Endothelial cell (in vitro differentiated cells): ENCODE data around the gene BCL2. TPM values are rescaled to one million over a fixed set of nuclear protein-coding genes. Genes with fewer than 3 reads are reported as not detected.

ENCODE experiments used
- DNase-seq: peaks from one replicate; pipeline ENCODE4 v3.0.0; 2021; ENCODE audit warnings: low spot score
- H3K27ac Mint-ChIP-seq: one replicate; pipeline ENCODE4 v1.8.0; 2021; ENCODE audit warnings: mixed read lengths, inconsistent platforms; ENCODE audit not compliant: unreplicated experiment
- H3K27me3 Mint-ChIP-seq: one replicate; pipeline ENCODE4 v1.8.0; 2021; ENCODE audit warnings: mild to moderate bottlenecking, moderate library complexity, mixed read lengths, inconsistent platforms; ENCODE audit not compliant: unreplicated experiment
- H3K36me3 Mint-ChIP-seq: one replicate; pipeline ENCODE4 v1.8.0; 2021; ENCODE audit warnings: mild to moderate bottlenecking, low read depth, mixed read lengths, inconsistent platforms; ENCODE audit not compliant: unreplicated experiment
- H3K4me1 Mint-ChIP-seq: one replicate; pipeline ENCODE4 v1.8.0; 2021; ENCODE audit warnings: mild to moderate bottlenecking, mixed read lengths, inconsistent platforms; ENCODE audit not compliant: unreplicated experiment
- H3K4me3 Mint-ChIP-seq: one replicate; pipeline ENCODE4 v1.8.0; 2021; ENCODE audit warnings: mild to moderate bottlenecking, mixed read lengths, inconsistent platforms; ENCODE audit not compliant: unreplicated experiment
- H3K9me3 Mint-ChIP-seq: one replicate; pipeline ENCODE4 v1.8.0; 2021; ENCODE audit warnings: mixed read lengths, inconsistent platforms; ENCODE audit not compliant: unreplicated experiment
- total RNA-seq: library from RNA; stranded (reverse); fragmentation: NEBNext Ultra II Directional; extraction: Animal tissue kit (Norgen Biotek cat#: 25700); gene quantifications from one replicate; pipeline ENCODE4 v1.2.1, GENCODE V29; 2021; ENCODE audit not compliant: unreplicated experiment
- TF ChIP-seq, protein P1 (sequence below): fragments of 200-600 bp; sonication (generic); IDR thresholded peaks from one replicate; pipeline ENCODE4 v1.5.0; 2021; ENCODE audit warnings: antibody characterized with exemption; ENCODE audit not compliant: unreplicated experiment

The BCL2 gene
- total RNA-seq, 1 donor from 2014 or later = 9.2 TPM

- Mint-ChIP-seq H3K4me3 (no peak overlapping the region), H3K4me1 (peaks cover 17% of the 10 kb centered on the region)
These were observed 109.0 kb downstream of the BCL2 start for GRCh38 chr18:63210521-63210920.

GRCh38 chr18:63208676-63209075 lies 110.9 kb downstream of the BCL2 start:
- no peaks in the 10 kb centered on the region for H3K9me3 Mint-ChIP-seq
- DNase-seq = no peak
- H3K27ac Mint-ChIP-seq = no peak overlapping the region
- H3K4me1 Mint-ChIP-seq = peaks cover 14% of the 10 kb centered on the region
- peaks cover 2% of the 10 kb centered on the region for H3K27me3 Mint-ChIP-seq
- H3K36me3 Mint-ChIP-seq = no peaks in the 10 kb centered on the region
- H3K4me3 Mint-ChIP-seq = no peak overlapping the region
- TF ChIP-seq, protein P1, sequence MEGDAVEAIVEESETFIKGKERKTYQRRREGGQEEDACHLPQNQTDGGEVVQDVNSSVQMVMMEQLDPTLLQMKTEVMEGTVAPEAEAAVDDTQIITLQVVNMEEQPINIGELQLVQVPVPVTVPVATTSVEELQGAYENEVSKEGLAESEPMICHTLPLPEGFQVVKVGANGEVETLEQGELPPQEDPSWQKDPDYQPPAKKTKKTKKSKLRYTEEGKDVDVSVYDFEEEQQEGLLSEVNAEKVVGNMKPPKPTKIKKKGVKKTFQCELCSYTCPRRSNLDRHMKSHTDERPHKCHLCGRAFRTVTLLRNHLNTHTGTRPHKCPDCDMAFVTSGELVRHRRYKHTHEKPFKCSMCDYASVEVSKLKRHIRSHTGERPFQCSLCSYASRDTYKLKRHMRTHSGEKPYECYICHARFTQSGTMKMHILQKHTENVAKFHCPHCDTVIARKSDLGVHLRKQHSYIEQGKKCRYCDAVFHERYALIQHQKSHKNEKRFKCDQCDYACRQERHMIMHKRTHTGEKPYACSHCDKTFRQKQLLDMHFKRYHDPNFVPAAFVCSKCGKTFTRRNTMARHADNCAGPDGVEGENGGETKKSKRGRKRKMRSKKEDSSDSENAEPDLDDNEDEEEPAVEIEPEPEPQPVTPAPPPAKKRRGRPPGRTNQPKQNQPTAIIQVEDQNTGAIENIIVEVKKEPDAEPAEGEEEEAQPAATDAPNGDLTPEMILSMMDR = no peak

More at GRCh38 chr18:63210521-63210920, 109.0 kb downstream of the BCL2 start:
- Mint-ChIP-seq H3K27ac (no peak overlapping the region), H3K9me3 (no peaks in the 10 kb centered on the region), H3K36me3 (no peaks in the 10 kb centered on the region), H3K27me3 (peaks cover 2% of the 10 kb centered on the region)
- TF ChIP-seq, protein P1 = no peak
- DNase-seq = no peak

- TF ChIP-seq, protein P1 = no peak
- no peak overlapping the region for H3K4me3 Mint-ChIP-seq
- H3K9me3 Mint-ChIP-seq = no peaks in the 10 kb centered on the region
- peaks cover 2% of the 10 kb centered on the region for H3K27me3 Mint-ChIP-seq
- H3K36me3 Mint-ChIP-seq = no peaks in the 10 kb centered on the region
- H3K27ac Mint-ChIP-seq = peak overlapping the region; percentile 9
- no peak for DNase-seq
- peaks cover 14% of the 10 kb centered on the region for H3K4me1 Mint-ChIP-seq
These were observed 111.7 kb downstream of the BCL2 start for GRCh38 chr18:63207835-63208234.

DNA sequence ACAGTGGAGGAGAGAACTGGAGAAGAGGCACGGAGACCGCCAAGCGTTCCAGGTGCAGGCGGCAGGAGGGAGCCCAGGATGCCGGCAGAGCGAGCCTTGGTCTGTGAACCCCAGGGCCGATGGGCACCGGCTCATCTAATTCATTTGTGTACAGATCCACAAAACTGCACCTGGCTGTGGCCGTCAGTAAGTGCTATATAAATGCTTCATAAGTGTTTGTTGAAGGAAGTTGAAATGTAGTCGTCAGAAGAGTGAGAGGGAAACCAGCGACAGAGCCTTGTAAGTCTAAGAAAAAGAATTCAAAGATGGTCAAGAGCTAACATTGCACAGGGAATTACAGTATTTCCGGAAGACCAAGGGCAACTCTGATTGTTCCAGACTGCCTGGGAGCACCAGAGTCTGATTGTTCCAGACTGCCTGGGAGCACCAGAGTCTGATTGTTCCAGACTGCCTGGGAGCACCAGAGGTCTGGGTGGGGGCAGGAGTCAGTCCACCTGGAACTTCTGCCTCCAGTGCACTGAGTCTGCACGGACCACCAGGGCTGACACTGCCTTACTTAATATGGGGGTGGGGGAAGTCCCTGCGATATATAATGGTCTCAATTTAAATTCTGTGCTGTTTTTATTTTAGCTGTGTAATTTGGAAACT lies 112.3 kb downstream of the BCL2 start:
- TF ChIP-seq, protein P1 = no peak
- Mint-ChIP-seq H3K36me3 (no peaks in the 10 kb centered on the region), H3K27me3 (peaks cover 1% of the 10 kb centered on the region), H3K4me1 (peaks cover 14% of the 10 kb centered on the region), H3K27ac (no peak overlapping the region), H3K9me3 (no peaks in the 10 kb centered on the region), H3K4me3 (no peak overlapping the region)
- no peak for DNase-seq

- DNase-seq = no peak
- no peaks in the 10 kb centered on the region for H3K9me3 Mint-ChIP-seq
These were observed 113.0 kb downstream of the BCL2 start for GRCh38 chr18:63206433-63207142.

More at GRCh38 chr18:63206433-63207142, 113.0 kb downstream of the BCL2 start:
- H3K36me3 Mint-ChIP-seq = no peaks in the 10 kb centered on the region
- H3K4me3 Mint-ChIP-seq = no peak overlapping the region
- TF ChIP-seq, protein P1 = no peak
- H3K4me1 Mint-ChIP-seq = peaks cover 14% of the 10 kb centered on the region
- peak overlapping the region; percentile 46 for H3K27ac Mint-ChIP-seq
- H3K27me3 Mint-ChIP-seq = no peaks in the 10 kb centered on the region
